Stimulated activated CD4-positive, alpha-beta T cell treated with anti-CD3 and anti-CD28 coated beads, Interleukin-15, amount 100 ng/mL, for 1 hour (primary cell): Measurements from ENCODE around the gene SUMO3.

Experiments
- DNase-seq, 2 donors: peaks; one replicate each; pipeline ENCODE4 v3.0.0-alpha.2; 2020; ENCODE audit warnings: low read depth in 1 of 2, low spot score in 1 of 2

Gene SUMO3

GRCh38 chr21:44831227-44831860 is 13.5 kb upstream of the SUMO3 start:
- DNase-seq: no peak

- DNase-seq: no peak
Measured at GRCh38 chr21:44829507-44830092, 11.7 kb upstream of the SUMO3 start.

- DNase-seq: no peak
Measured at GRCh38 chr21:44828362-44829056, 10.6 kb upstream of the SUMO3 start.

GRCh38 chr21:44823179-44823660 is 5.4 kb upstream of the SUMO3 start:
- DNase-seq: no peak

GRCh38 chr21:44822484-44823178 is 4.8 kb upstream of the SUMO3 start:
- no peak for DNase-seq

GRCh38 chr21:44820851-44821250 is 3.0 kb upstream of the SUMO3 start:
- DNase-seq: no peak

- DNase-seq: no peak
Measured at GRCh38 chr21:44819283-44820243, 1.7 kb upstream of the SUMO3 start.

GRCh38 chr21:44818640-44819011 is 764 bp upstream of the SUMO3 start:
- DNase-seq: no peak

GRCh38 chr21:44817506-44817880 is 369 bp downstream of the SUMO3 start:
- DNase-seq: peak; percentile 83 to 90

GRCh38 chr21:44816761-44817505 is 929 bp downstream of the SUMO3 start:
- DNase-seq: no peak

GRCh38 chr21:44815852-44816628 is 1.8 kb downstream of the SUMO3 start:
- DNase-seq: no peak

- no peak for DNase-seq
Measured at GRCh38 chr21:44815225-44815624, 2.6 kb downstream of the SUMO3 start.

GRCh38 chr21:44814498-44815023 is 3.3 kb downstream of the SUMO3 start:
- DNase-seq: no peak

- no peak for DNase-seq
Measured at GRCh38 chr21:44813727-44814126, 4.1 kb downstream of the SUMO3 start.

- DNase-seq: no peak
Measured at GRCh38 chr21:44813149-44813548, 4.7 kb downstream of the SUMO3 start.

GRCh38 chr21:44812640-44813039 is 5.2 kb downstream of the SUMO3 start:
- DNase-seq: no peak

- DNase-seq: no peak
Measured at GRCh38 chr21:44810779-44811178, 7.1 kb downstream of the SUMO3 start.

- DNase-seq: no peak
Measured at GRCh38 chr21:44805859-44806258, 12.0 kb downstream of the SUMO3 start.

GRCh38 chr21:44805226-44805625 is 12.6 kb downstream of the SUMO3 start:
- no peak for DNase-seq
